ENCODE measurements around the gene FAM20C.

- TF ChIP-seq CTCF (IDR thresholded peaks at IDR 0.05; ENCODE audit: insufficient read depth, low read length) (no peak), POLR2AphosphoS5 (IDR thresholded peaks at IDR 0.05; ENCODE audit: low read depth) (no peak), SPI1 (IDR thresholded peaks at IDR 0.05; ENCODE audit: borderline replicate concordance, low read depth) (no peak), GABPA (IDR thresholded peaks at IDR 0.05; ENCODE audit: low read depth) (no peak)
These were observed 38.8 kb upstream of the FAM20C start for GRCh38 chr7:153604-154003.

Data from HL-60 (cell line).